Gastrocnemius medialis (tissue), 4 donors: ENCODE measurements around the gene MAOB. TPM values are rescaled to one million over a fixed set of nuclear protein-coding genes. Genes with fewer than 3 reads are reported as not detected.

Source experiments
- ATAC-seq, 2 donors: fragments of 150-250 bp; one replicate each; pipeline ENCODE4 v1.9.1; 2016
- DNase-seq, 2 donors: peaks; one replicate each; pipeline ENCODE4 v3.0.0-alpha.2; 2019
- H3K27ac ChIP-seq, 4 donors: fragments of 200-600 bp; sonication (generic); 1 replicate in 1 of 4; 2 replicates in 3 of 4; pipeline ENCODE4 v1.5.1; 2016 to 2018; ENCODE audit warnings: mild to moderate bottlenecking in 2 of 4, moderate library complexity in 1 of 4
- H3K27me3 ChIP-seq, 3 donors: fragments of 200-600 bp; sonication (generic) in 2 of 3; 1 replicate in 1 of 3; 2 replicates in 2 of 3; pipeline versions ENCODE4 v1.5.1 to v1.6.0; 2016 to 2019; ENCODE audit warnings: mild to moderate bottlenecking in 1 of 3, moderate library complexity in 1 of 3
- H3K36me3 ChIP-seq, 2 donors: fragments of 200-600 bp; sonication (generic) in 1 of 2; one replicate each; pipeline ENCODE4 v1.5.1; 2017 to 2018
- H3K4me1 ChIP-seq, 2 donors: fragments of 200-600 bp; sonication (generic) in 1 of 2; one replicate each; pipeline ENCODE4 v1.5.1; 2016 to 2017; ENCODE audit warnings: mild to moderate bottlenecking in 2 of 2
- H3K4me3 ChIP-seq, 4 donors: fragments of 200-600 bp; sonication (generic) in 3 of 4; 1 replicate in 1 of 4; 2 replicates in 3 of 4; pipeline ENCODE4 v1.5.1; 2016 to 2019; ENCODE audit warnings: mild to moderate bottlenecking in 2 of 4
- H3K9me3 ChIP-seq, 3 donors: fragments of 200-600 bp; sonication (generic) in 2 of 3; 1 replicate in 1 of 3; 2 replicates in 2 of 3; pipeline ENCODE4 v1.5.1; 2016 to 2019
- CTCF ChIP-seq, 5 experiments: fragments of 450-650 bp in 3 of 5; fragments of 200-600 bp in 2 of 5; sonication (generic) in 2 of 5; IDR thresholded peaks in 4 of 5; conservative IDR thresholded peaks in 1 of 5; 1 replicate in 4 of 5; 2 replicates in 1 of 5; pipeline ENCODE4 v1.5.1; 2016 to 2019; ENCODE audit warnings: antibody characterized with exemption in 5 of 5, mild to moderate bottlenecking in 3 of 5, moderate library complexity in 3 of 5
- POLR2A ChIP-seq, 2 donors: fragments of 450-650 bp; IDR thresholded peaks; one replicate each; pipeline ENCODE4 v1.6.1; 2017; ENCODE audit warnings: antibody characterized with exemption in 2 of 2, mild to moderate bottlenecking in 2 of 2, moderate library complexity in 2 of 2
- in situ Hi-C, 4 donors: fragments of 200-750 bp; cut with MboI; loops; one replicate each; pipeline versions ENCODE4 v1.15.0 to v1.8.0; 2017; ENCODE audit warnings: low sequenced_read_pairs in 4 of 4
- intact Hi-C: fragments of 100-400 bp; cut with DNase I; formaldehyde crosslinking; loops from one replicate; pipeline ENCODE4 v1.15.1; 2023; ENCODE audit warnings: low total_unique reads
- total RNA-seq, 4 donors: library from RNA; depleted of rRNA; stranded (reverse); fragments of >200 nt; gene quantifications; one replicate each; pipeline versions ENCODE4 v1.1.0 to v1.2.3, GENCODE V29; 2016

The MAOB gene
- total RNA-seq, 4 donors from 2014 or later = 7.8 to 34.5 (median 29.3) TPM

GRCh38 chrX:43717161-43717560 is 165.1 kb downstream of the MAOB start:
- peaks cover 0 to 4% (median 0%) of the 10 kb centered on the region in 3 donors for H3K9me3 ChIP-seq
- no peaks in the 10 kb centered on the region for H3K27me3 ChIP-seq
- H3K4me1 ChIP-seq = no peaks in the 10 kb centered on the region
- H3K4me3 ChIP-seq = no peak overlapping the region
- DNase-seq = no peak
- intact Hi-C loops = no loop called here
- TF ChIP-seq POLR2A (IDR thresholded peaks at IDR 0.05) = no peak
- TF ChIP-seq CTCF (IDR thresholded peaks at IDR 0.05 in 4 of 5, conservative IDR thresholded peaks at IDR 0.05 in 1 of 5) = no peak
- ATAC-seq = no peak
- in situ Hi-C loops = no loop called here
- H3K27ac ChIP-seq = no peak overlapping the region
- H3K36me3 ChIP-seq = peaks cover 0 to 2% of the 10 kb centered on the region in 2 donors

GRCh38 chrX:43716696-43717095 is 165.6 kb downstream of the MAOB start:
- ATAC-seq = no peak
- intact Hi-C loops (no loop called here), in situ Hi-C loops (no loop called here)
- H3K27ac ChIP-seq = no peak overlapping the region
- no peak overlapping the region for H3K4me3 ChIP-seq
- H3K27me3 ChIP-seq = no peaks in the 10 kb centered on the region
- no peak for DNase-seq
- TF ChIP-seq POLR2A (IDR thresholded peaks at IDR 0.05) = no peak
- TF ChIP-seq CTCF (IDR thresholded peaks at IDR 0.05 in 4 of 5, conservative IDR thresholded peaks at IDR 0.05 in 1 of 5) = no peak
- no peaks in the 10 kb centered on the region for H3K4me1 ChIP-seq
- H3K9me3 ChIP-seq = no peaks in the 10 kb centered on the region
- peaks cover 0 to 6% of the 10 kb centered on the region in 2 donors for H3K36me3 ChIP-seq

Other genes with a start within 250 kb of the MAOB start
- gene MAOA, start 226.2 kb downstream of the MAOB start, total RNA-seq = 100 to 1,000 TPM in 2 of 4 donors, 10 to 100 TPM in 2; 25.2 to 244 (median 109) TPM
- not detected for gene NDP, start 90.9 kb upstream of the MAOB start, total RNA-seq